ENCODE results near the gene RIT2.

RIT2 gene

GRCh38 chr18:43009674-43010073, 105.8 kb downstream of the RIT2 start:
- FAIRE-seq: no peak

- FAIRE-seq: no peak
Observed at GRCh38 chr18:43007365-43007764, 108.1 kb downstream of the RIT2 start.

GRCh38 chr18:43004421-43004820, 111.1 kb downstream of the RIT2 start:
- FAIRE-seq: no peak

GRCh38 chr18:43001821-43002220, 113.7 kb downstream of the RIT2 start:
- no peak for FAIRE-seq

- no peak for FAIRE-seq
Observed at GRCh38 chr18:42996824-42997223, 118.7 kb downstream of the RIT2 start.

- FAIRE-seq: no peak
Observed at GRCh38 chr18:42980426-42980825, 135.1 kb downstream of the RIT2 start.

GRCh38 chr18:42977982-42978637, 137.4 kb downstream of the RIT2 start:
- FAIRE-seq: no peak

GRCh38 chr18:42976869-42977590, 138.5 kb downstream of the RIT2 start:
- no peak for FAIRE-seq

GRCh38 chr18:42969366-42969765, 146.1 kb downstream of the RIT2 start:
- no peak for FAIRE-seq

- no peak for FAIRE-seq
Observed at GRCh38 chr18:42961298-42961697, 154.2 kb downstream of the RIT2 start.

- no peak for FAIRE-seq
Observed at GRCh38 chr18:42959528-42959927, 156.0 kb downstream of the RIT2 start.

- FAIRE-seq: no peak
Observed at GRCh38 chr18:42958353-42958752, 157.1 kb downstream of the RIT2 start.

- no peak for FAIRE-seq
Observed at GRCh38 chr18:42956287-42956686, 159.2 kb downstream of the RIT2 start.

- no peak for FAIRE-seq
Observed at GRCh38 chr18:42954887-42955286, 160.6 kb downstream of the RIT2 start.

- FAIRE-seq: no peak
Observed at GRCh38 chr18:42953306-42953705, 162.2 kb downstream of the RIT2 start.

GRCh38 chr18:42950732-42951131, 164.8 kb downstream of the RIT2 start:
- FAIRE-seq: no peak

GRCh38 chr18:42948831-42949230, 166.7 kb downstream of the RIT2 start:
- no peak for FAIRE-seq

GRCh38 chr18:42941860-42942259, 173.6 kb downstream of the RIT2 start:
- FAIRE-seq: no peak

- FAIRE-seq: no peak
Observed at GRCh38 chr18:42941021-42941420, 174.5 kb downstream of the RIT2 start.

- no peak for FAIRE-seq
Observed at GRCh38 chr18:42937436-42937835, 178.0 kb downstream of the RIT2 start.

GRCh38 chr18:42936289-42936688, 179.2 kb downstream of the RIT2 start:
- FAIRE-seq: no peak

GRCh38 chr18:42931491-42931890, 184.0 kb downstream of the RIT2 start:
- FAIRE-seq: no peak

GRCh38 chr18:42929857-42930256, 185.6 kb downstream of the RIT2 start:
- FAIRE-seq: no peak

GRCh38 chr18:42929181-42929580, 186.3 kb downstream of the RIT2 start:
- no peak for FAIRE-seq

- FAIRE-seq: no peak
Observed at GRCh38 chr18:42925036-42925435, 190.4 kb downstream of the RIT2 start.
